GM18511 (cell line): ENCODE measurements around the gene MTMR2.
"Not testable (repeated sequence)": the region's sequence is repeated elsewhere in the genome, so short reads cannot be mapped to it uniquely, and the experiment has no call there.

Source experiments
- ATAC-seq: cut with Tn5 transposase; IDR thresholded peaks from one replicate; pipeline ENCODE4 v1.9.1; 2021; ENCODE audit warnings: mild to moderate bottlenecking, moderate library complexity; ENCODE audit not compliant: unreplicated experiment

The MTMR2 gene

GRCh38 chr11:95829580-95830259, 94.2 kb downstream of the MTMR2 start:
- no peak for ATAC-seq

- no peak for ATAC-seq
Measured at GRCh38 chr11:95827696-95828095, 96.2 kb downstream of the MTMR2 start.

- no peak for ATAC-seq
Measured at GRCh38 chr11:95821640-95822039, 102.3 kb downstream of the MTMR2 start.

- ATAC-seq = no peak
Measured at GRCh38 chr11:95816037-95816436, 107.9 kb downstream of the MTMR2 start.

- not testable (repeated sequence) for ATAC-seq
Measured at GRCh38 chr11:95811052-95811451, 112.9 kb downstream of the MTMR2 start.

GRCh38 chr11:95806464-95806863, 117.4 kb downstream of the MTMR2 start:
- not testable (repeated sequence) for ATAC-seq

GRCh38 chr11:95805869-95806268, 118.0 kb downstream of the MTMR2 start:
- ATAC-seq = no peak

- no peak for ATAC-seq
Measured at GRCh38 chr11:95803973-95804372, 119.9 kb downstream of the MTMR2 start.

GRCh38 chr11:95802806-95803205, 121.1 kb downstream of the MTMR2 start:
- ATAC-seq = no peak

- ATAC-seq = no peak
Measured at GRCh38 chr11:95800438-95800837, 123.5 kb downstream of the MTMR2 start.

- ATAC-seq = no peak
Measured at GRCh38 chr11:95799546-95799945, 124.4 kb downstream of the MTMR2 start.

- no peak for ATAC-seq
Measured at GRCh38 chr11:95796501-95796900, 127.4 kb downstream of the MTMR2 start.

GRCh38 chr11:95795627-95796295, 128.1 kb downstream of the MTMR2 start:
- ATAC-seq = no peak

GRCh38 chr11:95794086-95794485, 129.8 kb downstream of the MTMR2 start:
- no peak for ATAC-seq

GRCh38 chr11:95793116-95793515, 130.8 kb downstream of the MTMR2 start:
- ATAC-seq = no peak

GRCh38 chr11:95792700-95793099, 131.2 kb downstream of the MTMR2 start:
- no peak for ATAC-seq

GRCh38 chr11:95792200-95792599, 131.7 kb downstream of the MTMR2 start:
- ATAC-seq = no peak

GRCh38 chr11:95791709-95792033, 132.2 kb downstream of the MTMR2 start:
- ATAC-seq = no peak

GRCh38 chr11:95790933-95791708, 132.8 kb downstream of the MTMR2 start:
- ATAC-seq = peak; percentile 13

- ATAC-seq = peak; percentile 75
Measured at GRCh38 chr11:95790123-95790932, 133.6 kb downstream of the MTMR2 start, which contains the start of gene CEP57. Gene CEP57 (plus strand): TSS chr11:95790498. CDS start chr11:95790699, 201 bp downstream.

- ATAC-seq = peak; percentile 72
Measured at GRCh38 chr11:95789506-95790122, 134.3 kb downstream of the MTMR2 start, which contains the start of gene FAM76B. Gene FAM76B (minus strand): TSS chr11:95789782. CDS start chr11:95789478, 304 bp downstream.
